Prostate gland (tissue), 2 donors: Measurements from ENCODE around the gene SERINC1. TPM values are rescaled to one million over a fixed set of nuclear protein-coding genes. Genes with fewer than 3 reads are reported as not detected.

Experiments
- DNase-seq: peaks from one replicate; pipeline ENCODE4 v3.0.0-alpha.2; 2019; ENCODE audit warnings: low spot score
- H3K27ac ChIP-seq, 2 donors: fragments of 200-600 bp; sonication (generic); 2 replicates each; pipeline ENCODE4 v1.5.1; 2017 to 2019
- H3K27me3 ChIP-seq: fragments of 200-600 bp; sonication (generic); replicated peaks from 2 replicates; pipeline ENCODE4 v1.5.1; 2019; ENCODE audit not compliant: insufficient read depth
- H3K36me3 ChIP-seq, 2 donors: fragments of 200-600 bp; sonication (generic); 1 replicate in 1 of 2; 2 replicates in 1 of 2; pipeline versions ENCODE4 v1.5.1 to v1.8.1; 2017 to 2019
- H3K4me1 ChIP-seq: fragments of 200-600 bp; sonication (generic); replicated peaks from 2 replicates; pipeline ENCODE4 v1.5.1; 2019
- H3K4me3 ChIP-seq, 2 donors: fragments of 200-600 bp; sonication (generic); 2 replicates each; pipeline ENCODE4 v1.5.1; 2017 to 2019
- H3K9me3 ChIP-seq: fragments of 200-600 bp; sonication (generic); 2 replicates; pipeline ENCODE4 v1.5.1; 2017
- CTCF ChIP-seq, 4 experiments: fragments of 200-600 bp in 2 of 4; fragments of 450-650 bp in 2 of 4; sonication (generic) in 2 of 4; IDR thresholded peaks; 1 replicate in 3 of 4; 2 replicates in 1 of 4; pipeline ENCODE4 v1.5.1; 2016 to 2019; ENCODE audit warnings: antibody characterized with exemption in 4 of 4, mild to moderate bottlenecking in 2 of 4, moderate library complexity in 2 of 4
- POLR2A ChIP-seq: fragments of 450-650 bp; IDR thresholded peaks from one replicate; pipeline ENCODE4 v1.6.1; 2016; ENCODE audit warnings: antibody characterized with exemption, mild to moderate bottlenecking
- POLR2AphosphoS5 ChIP-seq: sonication (generic); formaldehyde crosslinking; IDR thresholded peaks from one replicate; pipeline ENCODE4 v1.6.1; 2017; ENCODE audit warnings: antibody characterized with exemption
- WGBS: methylation state at CpG from one replicate; pipeline ENCODE4 v1.1.5; 2018; 5-methylcytosine and 5-hydroxymethylcytosine counted together
- intact Hi-C: fragments of 100-400 bp; cut with DNase I; formaldehyde crosslinking; loops from one replicate; pipeline ENCODE4 v1.14.2; 2022
- total RNA-seq, 2 donors: library from RNA; depleted of rRNA; stranded (reverse); fragments of >200 nt; gene quantifications; one replicate each; pipeline ENCODE4 v1.1.0, GENCODE V29; 2016

The SERINC1 gene
- total RNA-seq, 2 donors from 2014 or later, result 159 to 165 TPM

- DNase-seq, result no peak
- H3K4me1 ChIP-seq, result no peaks in the 10 kb centered on the region
- peaks cover 0 to 8% of the 10 kb centered on the region in 2 donors for H3K36me3 ChIP-seq
- H3K9me3 ChIP-seq, result no peaks in the 10 kb centered on the region
- TF ChIP-seq CTCF (IDR thresholded peaks at IDR 0.05) (no peak), POLR2A (no peak), POLR2AphosphoS5 (no peak)
- H3K4me3 ChIP-seq, result no peak overlapping the region
- no peaks in the 10 kb centered on the region for H3K27me3 ChIP-seq
- intact Hi-C loops, result no loop called here
- H3K27ac ChIP-seq, result no peak overlapping the region
Observed at GRCh38 chr6:122429323-122429722, 42.3 kb downstream of the SERINC1 start.

GRCh38 chr6:122428781-122429180 is 42.8 kb downstream of the SERINC1 start:
- Histone ChIP-seq H3K9me3 (no peaks in the 10 kb centered on the region), H3K27me3 (no peaks in the 10 kb centered on the region), H3K4me3 (no peak overlapping the region), H3K27ac (no peak overlapping the region), H3K4me1 (no peaks in the 10 kb centered on the region), H3K36me3 (peaks cover 0 to 8% of the 10 kb centered on the region in 2 donors)
- WGBS, result 85% methylated on average over 1 of the region's 1 CpG
- no peak for DNase-seq
- intact Hi-C loops, result no loop called here
- TF ChIP-seq POLR2AphosphoS5, result no peak
- TF ChIP-seq CTCF (IDR thresholded peaks at IDR 0.05), result no peak
- TF ChIP-seq POLR2A, result no peak

- 97% methylated on average over 3 of the region's 3 CpGs for WGBS
- Histone ChIP-seq H3K4me3 (no peak overlapping the region), H3K36me3 (peaks cover 0 to 1% of the 10 kb centered on the region in 2 donors), H3K27me3 (no peaks in the 10 kb centered on the region), H3K9me3 (no peaks in the 10 kb centered on the region), H3K27ac (no peak overlapping the region), H3K4me1 (no peaks in the 10 kb centered on the region)
- TF ChIP-seq POLR2AphosphoS5 (no peak), POLR2A (no peak), CTCF (IDR thresholded peaks at IDR 0.05) (no peak)
- intact Hi-C loops, result no loop called here
- DNase-seq, result no peak
Observed at GRCh38 chr6:122426597-122426996, 45.0 kb downstream of the SERINC1 start.

GRCh38 chr6:122423734-122424133 is 47.9 kb downstream of the SERINC1 start:
- Histone ChIP-seq H3K36me3 (no peaks in the 10 kb centered on the region), H3K27ac (no peak overlapping the region), H3K9me3 (no peaks in the 10 kb centered on the region), H3K27me3 (no peaks in the 10 kb centered on the region), H3K4me1 (no peaks in the 10 kb centered on the region), H3K4me3 (no peak overlapping the region)
- WGBS, result 92% methylated on average over 1 of the region's 1 CpG
- no peak for TF ChIP-seq POLR2AphosphoS5
- no peak for TF ChIP-seq CTCF (IDR thresholded peaks at IDR 0.05)
- DNase-seq, result no peak
- intact Hi-C loops, result no loop called here

- Histone ChIP-seq H3K27me3 (no peaks in the 10 kb centered on the region), H3K4me3 (no peak overlapping the region), H3K36me3 (no peaks in the 10 kb centered on the region), H3K4me1 (no peaks in the 10 kb centered on the region), H3K9me3 (no peaks in the 10 kb centered on the region), H3K27ac (no peak overlapping the region)
- intact Hi-C loops, result no loop called here
- 100% methylated on average over 1 of the region's 1 CpG for WGBS
- TF ChIP-seq CTCF (IDR thresholded peaks at IDR 0.05), result no peak
- TF ChIP-seq POLR2AphosphoS5, result no peak
- no peak for TF ChIP-seq POLR2A
- DNase-seq, result no peak
Observed at GRCh38 chr6:122422614-122423267, 48.9 kb downstream of the SERINC1 start.
